Measurements from ENCODE around the gene TM4SF18. TPM values are rescaled to one million over a fixed set of nuclear protein-coding genes. Genes with fewer than 3 reads are reported as not detected.

TM4SF18 gene
- total RNA-seq, 1 donor from 2014 or later, result 15.8 TPM

GRCh38 chr3:149306751-149307434 is 26.5 kb downstream of the TM4SF18 start:
- ATAC-seq (no peak), DNase-seq (ENCODE audit: missing footprints) (no peak)
- intact Hi-C loops (cut with DNase I), result no loop called here

GRCh38 chr3:149305376-149305775 is 28.1 kb downstream of the TM4SF18 start:
- intact Hi-C loops (cut with DNase I), result no loop called here
- DNase-seq (ENCODE audit: missing footprints) (no peak), ATAC-seq (no peak)

DNA sequence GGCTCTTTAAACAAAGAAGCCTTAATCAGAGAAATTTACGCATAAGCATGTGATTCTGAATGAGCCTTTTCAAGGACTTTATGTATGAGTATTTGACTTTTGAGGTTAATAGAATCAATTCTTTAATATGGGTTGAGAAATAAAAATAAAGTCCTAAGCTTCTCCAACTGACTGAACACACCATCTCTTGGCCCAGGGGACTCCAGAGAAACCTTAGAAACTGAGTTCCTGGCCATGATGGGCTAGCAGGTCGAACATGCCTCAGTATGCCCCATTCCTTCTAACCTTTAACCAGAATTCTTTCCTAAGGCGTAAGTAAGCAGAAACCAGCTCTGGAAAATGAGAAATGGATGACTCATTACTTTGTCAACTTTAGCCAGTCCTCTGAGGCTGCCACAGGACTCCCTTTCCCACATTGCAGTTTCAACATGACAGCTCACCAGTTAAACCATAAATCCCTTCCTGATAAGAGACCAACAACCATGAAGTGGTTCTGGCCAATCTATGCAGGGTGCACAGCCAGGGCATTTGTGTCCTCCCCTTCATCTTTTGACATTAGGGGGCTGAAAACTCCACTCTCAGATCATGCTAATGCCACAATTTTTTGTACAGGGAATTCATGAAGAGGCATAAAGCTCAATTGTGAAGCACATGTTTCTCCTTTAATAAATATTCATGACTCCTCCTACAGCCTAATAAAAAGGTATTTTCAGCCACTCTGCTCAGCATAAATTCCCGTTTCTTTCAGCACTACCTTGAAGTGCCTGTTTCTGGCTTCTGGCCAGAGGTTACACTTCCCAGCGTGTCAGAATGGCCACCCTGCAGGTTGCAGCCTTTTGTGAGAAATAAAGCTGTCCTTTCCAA is 33.3 kb downstream of the TM4SF18 start:
- DNase-seq (ENCODE audit: missing footprints) (no peak), ATAC-seq (peak; percentile 84)
- intact Hi-C loops (cut with DNase I), result no loop called here

- intact Hi-C loops (cut with DNase I), result no loop called here
- DNase-seq (ENCODE audit: missing footprints), result no peak
- ATAC-seq, result no peak
These were observed 36.5 kb downstream of the TM4SF18 start for GRCh38 chr3:149296972-149297371.

GRCh38 chr3:149292666-149293065 is 40.8 kb downstream of the TM4SF18 start:
- intact Hi-C loops (cut with DNase I), result no loop called here
- no peak for ATAC-seq
- no peak for DNase-seq (ENCODE audit: missing footprints)

DNA sequence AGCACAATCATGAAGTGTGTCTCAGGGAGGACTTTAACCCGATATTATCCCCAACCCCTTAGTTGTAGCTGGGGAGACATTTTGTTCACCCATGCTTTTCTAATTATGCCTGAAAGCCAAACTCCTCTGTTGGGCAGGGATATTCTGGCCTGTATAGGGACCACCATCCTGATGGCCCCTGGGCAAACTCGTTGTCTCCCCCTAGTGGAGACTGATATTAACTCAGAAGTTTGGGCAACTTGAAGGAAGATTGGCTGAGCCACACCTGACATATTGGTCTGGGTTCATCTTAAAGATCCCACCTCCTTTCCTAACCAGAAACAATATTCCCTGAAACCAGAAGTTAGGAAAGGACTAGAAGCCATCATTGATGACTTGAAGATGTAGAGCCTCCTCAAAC is 42.3 kb downstream of the TM4SF18 start:
- ATAC-seq (no peak), DNase-seq (ENCODE audit: missing footprints) (no peak)
- intact Hi-C loops (cut with DNase I), result no loop called here

DNA sequence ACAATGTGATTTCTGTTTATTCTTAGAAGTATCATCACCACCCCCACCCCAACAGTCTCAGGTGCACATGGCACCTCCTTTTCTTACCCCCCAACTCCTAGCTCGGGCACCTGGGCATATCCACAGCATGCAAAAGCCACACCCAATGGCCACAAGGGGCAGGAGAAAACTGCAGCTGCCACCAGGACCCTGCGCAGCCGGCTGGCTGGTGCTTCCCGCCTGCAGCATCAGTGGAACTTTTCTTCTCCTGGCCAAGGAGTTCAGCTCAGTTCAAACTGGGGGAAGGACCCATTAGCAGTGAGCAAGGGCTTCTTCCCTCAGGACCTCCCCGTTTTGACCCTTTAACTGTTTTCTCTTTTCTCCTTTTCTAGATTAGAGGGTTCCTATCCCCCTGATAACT is 44.8 kb downstream of the TM4SF18 start:
- DNase-seq (ENCODE audit: missing footprints) (no peak), ATAC-seq (no peak)
- intact Hi-C loops (cut with DNase I), result no loop called here

GRCh38 chr3:149284034-149284433 is 49.4 kb downstream of the TM4SF18 start:
- ATAC-seq (no peak), DNase-seq (ENCODE audit: missing footprints) (no peak)
- intact Hi-C loops (cut with DNase I), result no loop called here

- intact Hi-C loops (cut with DNase I), result no loop called here
- DNase-seq (ENCODE audit: missing footprints) (no peak), ATAC-seq (no peak)
These were observed 50.0 kb downstream of the TM4SF18 start for GRCh38 chr3:149283401-149283800.

- intact Hi-C loops (cut with DNase I), result no loop called here
- no peak for ATAC-seq
- no peak for DNase-seq (ENCODE audit: missing footprints)
These were observed 50.6 kb downstream of the TM4SF18 start for GRCh38 chr3:149282836-149283235.

GRCh38 chr3:149282322-149282721 is 51.1 kb downstream of the TM4SF18 start:
- intact Hi-C loops (cut with DNase I), result no loop called here
- ATAC-seq, result no peak
- DNase-seq (ENCODE audit: missing footprints), result no peak

DNA sequence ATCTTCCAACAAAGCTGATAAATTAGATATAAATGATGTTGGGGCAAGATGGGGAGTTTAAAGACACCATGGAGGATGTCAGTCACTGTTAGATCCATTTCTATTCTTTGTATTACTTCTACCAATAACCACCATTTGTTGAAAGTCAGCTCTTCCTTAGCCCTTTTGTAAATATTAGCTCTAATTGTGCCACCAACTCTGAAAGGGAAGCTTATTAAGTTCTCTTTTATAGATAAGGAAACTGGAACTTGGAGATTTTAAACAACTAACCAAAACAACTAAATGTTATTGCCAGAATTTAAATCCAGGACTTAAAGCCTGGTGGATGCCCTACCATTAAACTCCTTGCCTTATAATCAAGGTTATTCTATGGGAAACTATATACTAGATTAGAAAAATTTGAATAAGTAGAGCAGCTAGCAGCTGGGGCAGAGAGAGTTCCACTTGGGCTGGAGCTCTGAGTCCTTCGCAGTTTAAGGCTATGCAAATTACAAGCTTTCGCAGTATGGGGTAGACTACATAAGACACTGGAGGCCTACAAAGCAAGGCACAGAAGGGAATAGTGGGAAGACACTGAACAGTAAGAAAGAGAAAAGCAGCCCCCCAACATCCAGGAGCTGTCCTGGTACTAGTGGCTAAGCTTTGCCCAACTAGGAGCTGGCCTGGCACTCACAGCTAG is 52.6 kb downstream of the TM4SF18 start:
- intact Hi-C loops (cut with DNase I), result no loop called here
- DNase-seq (ENCODE audit: missing footprints), result no peak
- ATAC-seq, result no peak

- intact Hi-C loops (cut with DNase I), result no loop called here
- ATAC-seq (no peak), DNase-seq (ENCODE audit: missing footprints) (no peak)
These were observed 54.5 kb downstream of the TM4SF18 start for GRCh38 chr3:149278911-149279310.

DNA sequence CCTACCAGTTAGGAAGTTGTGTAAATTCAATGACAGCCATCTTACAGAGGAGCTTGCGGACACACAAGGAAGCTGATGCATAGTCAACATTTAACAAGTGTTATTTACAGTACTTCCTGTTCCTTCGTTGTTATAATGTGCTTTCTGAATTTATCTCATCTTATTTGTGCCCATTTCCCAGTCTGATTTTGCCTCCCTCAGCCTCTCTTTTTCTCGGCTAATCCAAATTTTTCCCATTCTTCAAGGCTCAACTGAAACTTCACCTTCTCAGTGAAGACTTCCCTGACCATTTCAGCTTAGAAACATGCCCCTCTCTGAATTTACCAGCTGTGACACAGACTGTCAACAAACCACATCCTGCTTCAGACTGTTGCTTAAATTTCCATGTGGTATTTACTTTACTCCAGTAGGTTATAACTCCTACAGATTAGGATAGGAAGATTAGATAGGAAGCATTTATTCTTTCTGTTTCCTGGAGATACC is 56.1 kb downstream of the TM4SF18 start:
- intact Hi-C loops (cut with DNase I), result no loop called here
- ATAC-seq, result no peak

GRCh38 chr3:149276619-149277018 is 56.8 kb downstream of the TM4SF18 start:
- intact Hi-C loops (cut with DNase I), result no loop called here
- DNase-seq (ENCODE audit: missing footprints), result no peak
- ATAC-seq, result no peak

More for the DNA sequence above, 56.1 kb downstream of the TM4SF18 start:
- DNase-seq (ENCODE audit: missing footprints), result no peak

- intact Hi-C loops (cut with DNase I), result no loop called here
- ATAC-seq (no peak), DNase-seq (ENCODE audit: missing footprints) (no peak)
These were observed 59.2 kb downstream of the TM4SF18 start for GRCh38 chr3:149274220-149274619.

GRCh38 chr3:149273096-149273751 is 60.2 kb downstream of the TM4SF18 start:
- DNase-seq (ENCODE audit: missing footprints) (no peak), ATAC-seq (peak; percentile 84)
- intact Hi-C loops (cut with DNase I), result loop anchor here (1.0 kb wide), 2 partner anchors 152 to 318 kb away; no protein-coding TSS in a partner anchor

- no peak for ATAC-seq
- intact Hi-C loops (cut with DNase I), result no loop called here
- DNase-seq (ENCODE audit: missing footprints), result no peak
These were observed 61.8 kb downstream of the TM4SF18 start for GRCh38 chr3:149271669-149272068.

- intact Hi-C loops (cut with DNase I), result no loop called here
- no peak for ATAC-seq
- no peak for DNase-seq (ENCODE audit: missing footprints)
These were observed 63.3 kb downstream of the TM4SF18 start for GRCh38 chr3:149270180-149270579.

All from Right ventricle myocardium inferior (tissue), 1 donor.